DOHH2 (cell line): ENCODE measurements around the gene RAB28.

Source experiments
- CTCF ChIP-seq: fragments of 200-600 bp; sonication (generic); IDR thresholded peaks from one replicate; pipeline ENCODE4 v1.5.1; 2014; ENCODE audit warnings: antibody characterized with exemption, mild to moderate bottlenecking, low read depth, low read length; ENCODE audit not compliant: poor library complexity, severe bottlenecking
- EZH2phosphoT487 ChIP-seq: fragments of 200-600 bp; sonication (generic); IDR thresholded peaks from 2 replicates; pipeline ENCODE4 v1.6.1; 2017; ENCODE audit warnings: borderline replicate concordance, mild to moderate bottlenecking, antibody characterized with exemption, low read length, moderate library complexity, mixed read lengths

GRCh38 chr4:13403833-13404232 lies 80.3 kb downstream of the RAB28 start:
- no peak for TF ChIP-seq CTCF
- TF ChIP-seq EZH2phosphoT487, result no peak
